K562 (cell line): ENCODE measurements around the gene CDC5L. TPM values are rescaled to one million over a fixed set of nuclear protein-coding genes. Genes with fewer than 3 reads are reported as not detected.

Source experiments
- BHLHE40 ChIP-seq: IDR thresholded peaks from 2 replicates; pipeline ENCODE4 v1.6.1; 2011; ENCODE audit warnings: low read length, improper control_type of control experiment
- BRCA1 ChIP-seq, 2 experiments: fragments of 450-650 bp in 1 of 2; sonication (generic) in 1 of 2; formaldehyde crosslinking in 1 of 2; IDR thresholded peaks; 2 replicates each; pipeline versions ENCODE4 v1.5.0 to v1.6.1; 2017 to 2020; ENCODE audit warnings: mild to moderate bottlenecking in 1 of 2, missing genetic modification reagents in 1 of 2
- CBX2 ChIP-seq: fragments of 200-600 bp; sonication (generic); IDR thresholded peaks from one replicate; pipeline ENCODE4 v1.6.1; 2012; ENCODE audit warnings: mild to moderate bottlenecking, low read length, inconsistent platforms; ENCODE audit not compliant: insufficient read depth, poor library complexity, severe bottlenecking
- CBX3 ChIP-seq, 2 experiments: IDR thresholded peaks; 1 replicate in 1 of 2; 2 replicates in 1 of 2; pipeline ENCODE4 v1.6.1; 2012; ENCODE audit warnings: inconsistent platforms in 2 of 2, low read length in 2 of 2, borderline replicate concordance in 1 of 2, control low read depth in 1 of 2
- E2F3 ChIP-seq: fragments of 250-450 bp; sonication (Bioruptor Pico); IDR thresholded peaks from 2 replicates; pipeline ENCODE4 v1.4.0; 2020; ENCODE audit warnings: mild to moderate bottlenecking
- EZH2 ChIP-seq: IDR thresholded peaks from 2 replicates; pipeline ENCODE4 v1.6.1; 2012; ENCODE audit warnings: low read depth, mild to moderate bottlenecking, inconsistent platforms, low read length, borderline replicate concordance
- HDAC6 ChIP-seq: IDR thresholded peaks from 2 replicates; pipeline ENCODE4 v1.6.1; 2012; ENCODE audit warnings: low read depth, mild to moderate bottlenecking, control low read depth, inconsistent platforms, low read length, moderate library complexity
- HMGN3 ChIP-seq: IDR thresholded peaks from 2 replicates; pipeline ENCODE4 v1.6.1; 2011; ENCODE audit warnings: borderline replicate concordance, low read depth, mild to moderate bottlenecking, mixed read lengths, low read length; ENCODE audit not compliant: insufficient read length; ENCODE audit errors: extremely low read depth
- HNRNPK ChIP-seq: fragments of 200-400 bp; formaldehyde crosslinking; IDR thresholded peaks from one replicate; pipeline ENCODE4 v1.6.1; 2018; ENCODE audit warnings: mild to moderate bottlenecking, low read depth, low read length; ENCODE audit not compliant: poor library complexity, severe bottlenecking
- HSF4 ChIP-seq: fragments of 250-450 bp; sonication (Bioruptor Pico); IDR thresholded peaks from 2 replicates; pipeline ENCODE4 v2.1.2; 2022; ENCODE audit warnings: mild to moderate bottlenecking, moderate library complexity, borderline replicate concordance
- JUN ChIP-seq, 2 experiments: sonication (generic) in 1 of 2; formaldehyde crosslinking in 1 of 2; IDR thresholded peaks; 2 replicates each; pipeline versions ENCODE4 v1.6.1 to v1.8.0; 2012 to 2022; ENCODE audit warnings: borderline replicate concordance in 2 of 2, mild to moderate bottlenecking in 2 of 2, improper control_type of control experiment in 1 of 2, low read depth in 1 of 2, low read length in 1 of 2, missing genetic modification reagents in 1 of 2
- NCOA1 ChIP-seq: fragments of 450-650 bp; IDR thresholded peaks from 2 replicates; pipeline ENCODE4 v1.6.1; 2016; ENCODE audit warnings: low read depth
- RCOR1 ChIP-seq, 2 experiments: IDR thresholded peaks; 2 replicates each; pipeline ENCODE4 v1.6.1; 2012; ENCODE audit warnings: low read depth in 2 of 2, low read length in 2 of 2, borderline replicate concordance in 1 of 2, improper control_type of control experiment in 1 of 2
- SIN3A ChIP-seq, 2 experiments: fragments of 150-350 bp in 1 of 2; IDR thresholded peaks; 2 replicates each; pipeline ENCODE4 v1.6.1; 2011 to 2016; ENCODE audit warnings: borderline replicate concordance in 2 of 2, low read depth in 2 of 2, low read length in 2 of 2, mild to moderate bottlenecking in 2 of 2, moderate library complexity in 2 of 2; ENCODE audit not compliant: control insufficient read depth in 1 of 2
- SREBF2 ChIP-seq: sonication (generic); formaldehyde crosslinking; IDR thresholded peaks from 2 replicates; pipeline ENCODE4 v1.4.0; 2020; ENCODE audit warnings: mild to moderate bottlenecking, missing genetic modification reagents
- ZC3H11A ChIP-seq: IDR thresholded peaks from 2 replicates; pipeline ENCODE4 v1.6.1; 2012; ENCODE audit warnings: low read depth, low read length, improper control_type of control experiment
- ZNF24 ChIP-seq: fragments of 450-650 bp; IDR thresholded peaks from 2 replicates; pipeline ENCODE4 v1.6.1; 2016
- ZNF311 ChIP-seq: fragments of 250-450 bp; sonication (Bioruptor Pico); IDR thresholded peaks from 2 replicates; pipeline ENCODE4 v1.4.0; 2020; ENCODE audit warnings: mild to moderate bottlenecking, moderate library complexity
- ZNF408 ChIP-seq: fragments of 250-450 bp; sonication (Bioruptor Pico); IDR thresholded peaks from 2 replicates; pipeline ENCODE4 v1.4.0; 2020; ENCODE audit warnings: low read depth, mild to moderate bottlenecking, moderate library complexity
- ZNF75A ChIP-seq: fragments of 450-650 bp; formaldehyde crosslinking; IDR thresholded peaks from 2 replicates; pipeline ENCODE4 v1.4.0; 2020; ENCODE audit warnings: mild to moderate bottlenecking
- ZNF785 ChIP-seq: fragments of 250-450 bp; sonication (Bioruptor Pico); IDR thresholded peaks from 2 replicates; pipeline ENCODE4 v1.4.0; 2020; ENCODE audit warnings: mild to moderate bottlenecking
- ZSCAN29 ChIP-seq: fragments of 450-650 bp; IDR thresholded peaks from 2 replicates; pipeline ENCODE4 v1.6.1; 2017
- polyA plus RNA-seq, 8 experiments: library from polyadenylated mRNA; depleted of rRNA in 4 of 8; stranded (reverse) in 5 of 8; unstranded in 3 of 8; fragments of >200 nt; fragmentation: Nextera tagmentation in 2 of 8; fragmentation: Illumina TruSeq in 1 of 8; extraction: Ambion mirVana in 2 of 8; extraction: Trizol in 1 of 8; gene quantifications; 2 replicates each; pipeline versions ENCODE4 v1.2.1 to v1.2.3, GENCODE V29; 2011 to 2014; ENCODE audit warnings: inconsistent platforms in 1 of 8, missing spikeins in 1 of 8
- total RNA-seq, 7 experiments: library from RNA; depleted of rRNA in 6 of 7; stranded (reverse); fragments of >200 nt in 6 of 7; fragmentation: Illumina TruSeq in 2 of 7; extraction: Trizol in 2 of 7; gene quantifications; 2 replicates each; pipeline versions ENCODE4 v1.2.1 to v1.2.3, GENCODE V29; 2011 to 2021; ENCODE audit warnings: low replicate concordance in 1 of 7
- TF ChIP-seq, protein P1 (sequence below), 3 experiments: IDR thresholded peaks in 2 of 3; conservative IDR thresholded peaks in 1 of 3; 2 replicates each; pipeline ENCODE4 v1.5.1; 2011 to 2012; ENCODE audit warnings: low read length in 3 of 3, mild to moderate bottlenecking in 3 of 3, control low read depth in 2 of 3, improper control_type of control experiment in 1 of 3, inconsistent platforms in 1 of 3, low read depth in 1 of 3, mixed read lengths in 1 of 3, moderate library complexity in 1 of 3; ENCODE audit not compliant: insufficient read depth in 2 of 3
- TF ChIP-seq, protein P2 (sequence below), 2 experiments: fragments of 250-450 bp in 1 of 2; fragments of 450-650 bp in 1 of 2; sonication (Bioruptor Pico) in 1 of 2; IDR thresholded peaks; 2 replicates each; pipeline versions ENCODE4 v1.6.1 to v1.8.0; 2016 to 2021; ENCODE audit warnings: mild to moderate bottlenecking in 2 of 2, moderate library complexity in 2 of 2, missing compliant biosample characterization in 1 of 2, missing genetic modification characterization in 1 of 2

Gene CDC5L
- total and polyA plus RNA-seq, 9 of the 15 experiments (the other 6 are each of a cell fraction or from before 2014, with no cell fraction given), result 22.3 to 44.2 (median 30.8) TPM

DNA sequence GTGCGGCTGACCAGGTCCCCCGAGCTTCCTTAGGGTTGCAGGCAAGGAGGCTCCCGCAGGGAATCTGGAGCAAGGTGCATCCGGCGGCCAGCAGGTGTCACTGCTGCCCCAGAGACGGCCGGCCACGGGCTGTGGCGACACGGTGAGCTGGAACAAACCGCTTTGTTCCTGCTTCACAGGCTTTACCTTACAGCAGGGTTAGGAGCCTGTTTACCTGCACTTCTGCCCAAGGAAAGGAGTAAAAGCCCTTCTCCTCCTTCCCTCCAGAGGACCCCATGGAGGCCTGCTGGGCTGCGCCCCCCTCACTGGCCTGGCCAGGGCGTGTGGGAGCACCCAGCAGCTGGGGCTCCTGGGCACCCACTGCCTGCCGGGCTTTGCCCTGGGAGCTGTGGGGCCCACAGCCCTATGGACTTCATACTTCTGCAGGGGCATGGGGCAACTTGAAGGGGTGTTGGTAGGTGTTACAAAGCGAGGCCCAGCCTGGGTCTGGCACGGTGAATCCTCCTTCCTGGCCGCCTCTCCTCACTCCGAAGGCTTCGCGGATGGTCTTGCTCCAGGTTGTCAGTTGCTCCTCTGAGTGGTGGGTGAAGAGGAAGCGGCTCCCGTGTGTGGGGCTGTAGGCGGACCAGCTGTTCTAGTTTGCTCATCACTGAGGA lies 88.4 kb downstream of the CDC5L start (continued):
- 0 out of 2 replicates have a peak, but pooled peaks have one; percentile 38 for TF ChIP-seq JUN (IDR thresholded peaks at IDR 0.05; ENCODE audit: borderline replicate concordance, low read depth, low read length)
- no peak for TF ChIP-seq JUN (CRISPR knock-in tag; IDR thresholded peaks at IDR 0.05; ENCODE audit: borderline replicate concordance)
- TF ChIP-seq ZNF75A (CRISPR knock-in tag), result no peak
- no peak for TF ChIP-seq BRCA1 (IDR thresholded peaks at IDR 0.05)
- TF ChIP-seq BRCA1 (CRISPR knock-in tag; IDR thresholded peaks at IDR 0.05), result 0 out of 2 replicates have a peak, but pooled peaks have one; percentile 84
- TF ChIP-seq ZNF785 (CRISPR knock-in tag), result no peak
- no peak for TF ChIP-seq HMGN3
- TF ChIP-seq SREBF2 (CRISPR knock-in tag), result no peak
- no peak for TF ChIP-seq HSF4 (CRISPR knock-in tag)
- peak; percentile 66 for TF ChIP-seq ZSCAN29
- TF ChIP-seq HDAC6, result no peak
- TF ChIP-seq BHLHE40, result peak; percentile 47
- no peak for TF ChIP-seq E2F3
- no peak for TF ChIP-seq ZNF311 (CRISPR knock-in tag)
- peak; percentile 78; the same call in 1 of the 2 replicates for TF ChIP-seq NCOA1
- no peak for TF ChIP-seq CBX2
- TF ChIP-seq CBX3 (IDR thresholded peaks at IDR 0.05; ENCODE audit: borderline replicate concordance in 1 of 2, low read length in 2 of 2), result peak in 1 of 2 experiments; percentile 79; a peak in 1 of 3 replicates
- TF ChIP-seq EZH2, result no peak
- peak; percentile 45; the same call in 1 of the 2 replicates for TF ChIP-seq ZNF24
- TF ChIP-seq, protein P1, sequence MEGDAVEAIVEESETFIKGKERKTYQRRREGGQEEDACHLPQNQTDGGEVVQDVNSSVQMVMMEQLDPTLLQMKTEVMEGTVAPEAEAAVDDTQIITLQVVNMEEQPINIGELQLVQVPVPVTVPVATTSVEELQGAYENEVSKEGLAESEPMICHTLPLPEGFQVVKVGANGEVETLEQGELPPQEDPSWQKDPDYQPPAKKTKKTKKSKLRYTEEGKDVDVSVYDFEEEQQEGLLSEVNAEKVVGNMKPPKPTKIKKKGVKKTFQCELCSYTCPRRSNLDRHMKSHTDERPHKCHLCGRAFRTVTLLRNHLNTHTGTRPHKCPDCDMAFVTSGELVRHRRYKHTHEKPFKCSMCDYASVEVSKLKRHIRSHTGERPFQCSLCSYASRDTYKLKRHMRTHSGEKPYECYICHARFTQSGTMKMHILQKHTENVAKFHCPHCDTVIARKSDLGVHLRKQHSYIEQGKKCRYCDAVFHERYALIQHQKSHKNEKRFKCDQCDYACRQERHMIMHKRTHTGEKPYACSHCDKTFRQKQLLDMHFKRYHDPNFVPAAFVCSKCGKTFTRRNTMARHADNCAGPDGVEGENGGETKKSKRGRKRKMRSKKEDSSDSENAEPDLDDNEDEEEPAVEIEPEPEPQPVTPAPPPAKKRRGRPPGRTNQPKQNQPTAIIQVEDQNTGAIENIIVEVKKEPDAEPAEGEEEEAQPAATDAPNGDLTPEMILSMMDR (IDR thresholded peaks at IDR 0.05 in 2 of 3, conservative IDR thresholded peaks at IDR 0.05 in 1 of 3; ENCODE audit: insufficient read depth in 2 of 3, low read depth in 1 of 3, low read length in 3 of 3), result peak; percentile 95 to 99 (median 98)
- 0 out of 2 replicates have a peak, but pooled peaks have one; percentile 65 for TF ChIP-seq ZC3H11A
- TF ChIP-seq SIN3A (IDR thresholded peaks at IDR 0.05; ENCODE audit: borderline replicate concordance in 2 of 2, control insufficient read depth in 1 of 2, low read depth in 2 of 2, low read length in 2 of 2), result no peak
- TF ChIP-seq ZNF408 (CRISPR knock-in tag), result no peak
- TF ChIP-seq, protein P2, sequence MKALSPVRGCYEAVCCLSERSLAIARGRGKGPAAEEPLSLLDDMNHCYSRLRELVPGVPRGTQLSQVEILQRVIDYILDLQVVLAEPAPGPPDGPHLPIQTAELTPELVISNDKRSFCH (CRISPR knock-in tag; IDR thresholded peaks at IDR 0.05), result no peak
- TF ChIP-seq, protein P2 (tag; IDR thresholded peaks at IDR 0.05), result 0 out of 2 replicates have a peak, but pooled peaks have one; percentile 40
- TF ChIP-seq RCOR1 (IDR thresholded peaks at IDR 0.05; ENCODE audit: borderline replicate concordance in 1 of 2, low read depth in 2 of 2, low read length in 2 of 2), result peak in 1 of 2 experiments; percentile 54; a peak in 1 of 4 replicates
- no peak for TF ChIP-seq HNRNPK
